ENCODE measurements around the gene NKX6-2. TPM values are rescaled to one million over a fixed set of nuclear protein-coding genes. Genes with fewer than 3 reads are reported as not detected.
"Not testable (repeated sequence)": the region's sequence is repeated elsewhere in the genome, so short reads cannot be mapped to it uniquely, and the experiment has no call there.

NKX6-2 gene
- total and polyA plus RNA-seq, 2 of the 8 experiments (the other 6 are each of a cell fraction or from before 2014, with no cell fraction given): 0.06 TPM; not detected in 1

DNA sequence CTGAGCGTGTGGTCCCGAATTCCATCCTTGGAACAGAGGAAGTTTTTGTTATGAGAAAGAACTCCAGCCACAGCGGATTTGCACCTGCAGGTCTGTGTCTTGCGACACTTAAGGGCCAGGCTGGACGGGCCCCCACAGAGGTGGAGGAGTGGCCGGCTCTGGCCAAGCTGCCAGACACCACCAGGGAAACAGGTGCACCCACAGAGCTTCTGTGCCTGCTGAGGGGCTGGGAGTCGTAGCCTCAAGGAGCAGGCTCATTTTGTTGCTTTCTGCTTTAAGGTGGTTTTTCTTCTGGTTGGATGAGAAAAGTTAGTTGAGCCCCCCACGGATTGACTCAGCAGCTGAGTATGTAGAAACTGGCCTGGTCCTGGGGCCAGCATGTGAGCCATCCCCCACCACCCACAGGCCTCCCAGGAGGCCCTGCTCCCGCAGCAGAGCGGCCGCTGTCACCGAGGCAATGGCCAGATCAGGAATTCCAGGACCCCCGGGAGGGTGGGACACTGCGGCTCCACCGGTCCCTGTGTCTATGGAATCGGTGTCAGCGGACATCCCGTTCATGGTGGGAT lies 41.9 kb downstream of the NKX6-2 start (continued):
- TF ChIP-seq HDAC2 (IDR thresholded peaks at IDR 0.05; ENCODE audit: borderline replicate concordance in 1 of 2, low read depth in 2 of 2, low read length in 2 of 2): no peak
- TF ChIP-seq, protein P1, sequence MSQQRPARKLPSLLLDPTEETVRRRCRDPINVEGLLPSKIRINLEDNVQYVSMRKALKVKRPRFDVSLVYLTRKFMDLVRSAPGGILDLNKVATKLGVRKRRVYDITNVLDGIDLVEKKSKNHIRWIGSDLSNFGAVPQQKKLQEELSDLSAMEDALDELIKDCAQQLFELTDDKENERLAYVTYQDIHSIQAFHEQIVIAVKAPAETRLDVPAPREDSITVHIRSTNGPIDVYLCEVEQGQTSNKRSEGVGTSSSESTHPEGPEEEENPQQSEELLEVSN (IDR thresholded peaks at IDR 0.05): no peak
- TF ChIP-seq, protein P2, sequence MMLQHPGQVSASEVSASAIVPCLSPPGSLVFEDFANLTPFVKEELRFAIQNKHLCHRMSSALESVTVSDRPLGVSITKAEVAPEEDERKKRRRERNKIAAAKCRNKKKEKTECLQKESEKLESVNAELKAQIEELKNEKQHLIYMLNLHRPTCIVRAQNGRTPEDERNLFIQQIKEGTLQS (IDR thresholded peaks at IDR 0.05; ENCODE audit: insufficient read depth, low read depth, low read length): no peak
- no peak for TF ChIP-seq FOSL1 (IDR thresholded peaks at IDR 0.05; ENCODE audit: insufficient read depth, low read depth, low read length)
- no peak for TF ChIP-seq KDM4A (IDR thresholded peaks at IDR 0.05; ENCODE audit: low read depth, low read length, severe bottlenecking)
- no peak for TF ChIP-seq POU5F1 (IDR thresholded peaks at IDR 0.05; ENCODE audit: low read depth, low read length)
- TF ChIP-seq SRF (IDR thresholded peaks at IDR 0.05; ENCODE audit: low read depth, low read length): no peak

DNA sequence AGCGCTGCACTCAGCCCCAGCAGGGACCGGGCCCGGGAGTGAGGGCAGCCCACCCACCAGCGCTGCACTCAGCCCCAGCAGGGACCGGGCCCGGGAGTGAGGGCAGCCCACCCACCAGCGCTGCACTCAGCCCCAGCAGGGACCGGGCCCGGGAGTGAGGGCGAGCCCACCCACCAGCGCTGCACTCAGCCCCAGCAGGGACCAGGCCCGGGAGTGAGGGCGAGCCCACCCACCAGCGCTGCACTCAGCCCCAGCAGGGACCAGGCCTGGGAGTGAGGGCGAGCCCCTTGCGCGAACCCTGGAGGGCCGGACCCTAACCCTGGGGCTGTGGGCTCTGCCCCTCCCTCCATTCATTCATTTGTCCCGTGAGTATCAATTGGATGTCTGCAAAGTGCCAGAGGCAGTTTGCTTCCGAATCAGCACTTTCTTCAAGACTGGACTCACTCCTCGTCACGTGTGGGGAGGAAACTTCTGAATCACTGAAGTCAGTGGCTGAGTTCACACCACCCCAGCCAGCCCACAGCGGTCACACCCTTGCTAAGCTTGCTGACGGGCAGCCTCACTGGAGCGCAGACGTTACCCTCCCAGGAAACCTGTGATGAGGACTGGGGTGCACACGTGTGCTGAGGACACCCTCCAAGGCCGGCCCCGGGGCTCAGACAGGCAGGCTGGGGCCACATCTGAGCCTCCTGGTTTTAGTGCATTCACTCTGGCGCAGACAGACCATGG lies 42.6 kb downstream of the NKX6-2 start:
- H3K4me2 ChIP-seq (ENCODE audit: insufficient read depth in 1 of 2, low read depth in 2 of 2, low read length in 2 of 2); H3K4me3 ChIP-seq (ENCODE audit: extremely low read depth in 1 of 4, insufficient read depth in 2 of 4, low read depth in 3 of 4, low read length in 4 of 4); H3K27ac ChIP-seq (ENCODE audit: low read depth, low read length); H3K79me1 ChIP-seq (ENCODE audit: low read depth, low read length); H3K36me3 ChIP-seq (ENCODE audit: control insufficient read depth in 2 of 4, insufficient read depth in 4 of 4, low read length in 3 of 4); H3K9ac ChIP-seq (replicated peaks in 1 of 4; ENCODE audit: extremely low read depth in 1 of 4, low read depth in 3 of 4, low read length in 3 of 4); H2BK12ac ChIP-seq (ENCODE audit: low read depth, low read length); H4K5ac ChIP-seq (ENCODE audit: insufficient read length, low read depth, low read length); POLR2A ChIA-PET (ENCODE audit: partially characterized antibody); FAIRE-seq; H2BK120ac ChIP-seq (replicated peaks; ENCODE audit: low read depth, low read length); H2AFZ ChIP-seq (ENCODE audit: low read length); H4K20me1 ChIP-seq (replicated peaks in 1 of 2; ENCODE audit: control insufficient read depth in 1 of 2, insufficient read depth in 2 of 2, low read length in 2 of 2); H3K9me3 ChIP-seq (ENCODE audit: insufficient read depth in 2 of 2, low read depth in 1 of 2, low read length in 1 of 2); H3K14ac ChIP-seq (ENCODE audit: insufficient read length); H3K27me3 ChIP-seq (replicated peaks in 1 of 4; ENCODE audit: control insufficient read depth in 3 of 4, extremely low read depth in 1 of 4, insufficient read depth in 3 of 4, low read length in 3 of 4); DNase-seq (ENCODE audit: low read depth in 1 of 2, low spot score in 2 of 2); H3K23ac ChIP-seq (ENCODE audit: insufficient read length); H2BK15ac ChIP-seq (ENCODE audit: low read length); H3K4ac ChIP-seq (replicated peaks; ENCODE audit: insufficient read length, low read depth, low read length); H3K56ac ChIP-seq (replicated peaks; ENCODE audit: insufficient read length, low read depth, low read length); H3K23me2 ChIP-seq (ENCODE audit: low read depth, low read length); H3K18ac ChIP-seq (ENCODE audit: extremely low read depth, low read length); H3K79me2 ChIP-seq (ENCODE audit: control insufficient read depth in 1 of 2, insufficient read depth in 2 of 2, low read length in 2 of 2): not testable (repeated sequence)
- Histone ChIP-seq H2BK5ac (ENCODE audit: low read depth, low read length) (peak overlapping the region; percentile 20), H4K91ac (replicated peaks; ENCODE audit: insufficient read length, low read length) (peak overlapping the region; percentile 22), H3K4me1 (replicated peaks in 1 of 4; ENCODE audit: control insufficient read depth in 3 of 4, insufficient read depth in 4 of 4, low read length in 3 of 4) (peaks cover 0 to 35% (median 11%) of the 10 kb centered on the region in 4 experiments; a peak in 6 of 7 replicates), H2AK5ac (ENCODE audit: low read depth, low read length) (0 out of 2 replicates have a peak overlapping the region, but pooled peaks have one; percentile 3), H2BK20ac (ENCODE audit: low read length) (0 out of 2 replicates have a peak overlapping the region, but pooled peaks have one; percentile 23), H4K8ac (ENCODE audit: extremely low read depth, insufficient read depth, low read length) (0 out of 2 replicates have a peak overlapping the region, but pooled peaks have one; percentile 31)
- CTCF ChIA-PET (ENCODE audit: partially characterized antibody): interaction anchor here (1.1 to 1.8 kb wide), 2 partner anchors 82 to 88 kb away, joined by 3 to 5 read pairs; no protein-coding TSS in a partner anchor
- 79% methylated on average over 16 of the region's 30 CpGs; no CpG with 5 or more reads in 1 of the 2 experiments for WGBS, 2 experiments (ENCODE audit: extremely low coverage in 1 of 2, insufficient coverage in 1 of 2, insufficient read length in 1 of 2, insufficient replicate concordance in 2 of 2, low coverage in 1 of 2, low lambda C conversion rate in 2 of 2, missing lambda C conversion rate in 1 of 2)

Measured in H1 (cell line).